Pancreas (tissue), 10 donors: ENCODE measurements around the gene CD99L2. TPM values are rescaled to one million over a fixed set of nuclear protein-coding genes. Genes with fewer than 3 reads are reported as not detected.

ENCODE experiments used
- ATAC-seq, 4 donors: fragments of 200-7000 bp; cut with Tn5 transposase; one replicate each; pipeline versions ENCODE4 v1.8.0 to v1.9.1; 2020; ENCODE audit warnings: mild to moderate bottlenecking in 4 of 4, moderate library complexity in 4 of 4
- DNase-seq, 6 donors: peaks; one replicate each; pipeline ENCODE4 v3.0.0-alpha.2; 2020
- FAIRE-seq: peaks from 2 replicates; lab custom pipeline; 2012; peaks lifted over from hg19 to GRCh38; lab: Jason Lieb, UNC
- H3K27ac ChIP-seq, 4 donors: fragments of 200-600 bp; sonication (generic); 1 replicate in 3 of 4; 2 replicates in 1 of 4; pipeline versions ENCODE4 v1.5.0 to v1.8.0; 2020
- H3K27me3 ChIP-seq, 4 donors: fragments of 200-600 bp; one replicate each; pipeline ENCODE4 v1.8.0; 2021
- H3K36me3 ChIP-seq, 3 donors: fragments of 200-600 bp; sonication (generic) in 1 of 3; one replicate each; pipeline versions ENCODE4 v1.5.0 to v1.8.0; 2020 to 2021
- H3K4me1 ChIP-seq, 3 donors: fragments of 200-600 bp; one replicate each; pipeline ENCODE4 v1.8.0; 2021
- H3K4me3 ChIP-seq, 4 donors: fragments of 200-600 bp; sonication (generic) in 2 of 4; one replicate each; pipeline versions ENCODE4 v1.5.0 to v1.8.0; 2020 to 2021
- H3K9me3 ChIP-seq, 4 donors: fragments of 200-600 bp; one replicate each; pipeline ENCODE4 v1.8.0; 2021
- WGBS, 2 donors: extraction: QIAGEN DNeasy Blood & Tissue Kit; methylation state at CpG; one replicate each; pipeline ENCODE4 v1.1.7; 2013; 5-methylcytosine and 5-hydroxymethylcytosine counted together
- intact Hi-C, 3 donors: fragments of 100-400 bp; cut with DNase I; formaldehyde crosslinking; loops; one replicate each; pipeline versions ENCODE4 v1.11.1 to v1.14.2; 2022
- polyA plus RNA-seq, 2 donors: library from polyadenylated mRNA; stranded (reverse); fragments of 200-250 nt; gene quantifications; one replicate each; pipeline ENCODE4 v1.2.3, GENCODE V29; 2013
- total RNA-seq, 6 donors: library from RNA; stranded (reverse); fragmentation: NEBNext Ultra II Directional in 4 of 6; extraction: Animal tissue kit (Norgen Biotek cat#: 25700) in 4 of 6; gene quantifications; one replicate each; pipeline versions ENCODE4 v1.2.1 to v1.2.4, GENCODE V29; 2021 to 2023
- TF ChIP-seq, protein P1 (sequence below), 4 donors: fragments of 200-600 bp; sonication (generic) in 3 of 4; IDR thresholded peaks; one replicate each; pipeline versions ENCODE4 v1.5.0 to v1.8.0; 2021; ENCODE audit warnings: antibody characterized with exemption in 4 of 4
- donor health status: healthy with polysubstance abuse.
- donor health status: DM: no; HTN: no; CAD: no; lungs with moderate emphysema.
- donor health status: DM: no; HTN: no; CAD: no.
- donor health status: control.
- donor health status: control.
- donor health status: Bipolar disorder and iron deficiency.
- donor health status: DM: yes; HTN: yes; CAD: no.
- donor health status: DM: no; HTN: no; CAD: no.
- donor health status: DM: no; HTN: no; CAD: no.
- donor health status: DM: yes; HTN: yes; CAD: no.

CD99L2 gene
- total and polyA plus RNA-seq, 8 donors = 10.4 to 25.1 (median 16.2) TPM

DNA sequence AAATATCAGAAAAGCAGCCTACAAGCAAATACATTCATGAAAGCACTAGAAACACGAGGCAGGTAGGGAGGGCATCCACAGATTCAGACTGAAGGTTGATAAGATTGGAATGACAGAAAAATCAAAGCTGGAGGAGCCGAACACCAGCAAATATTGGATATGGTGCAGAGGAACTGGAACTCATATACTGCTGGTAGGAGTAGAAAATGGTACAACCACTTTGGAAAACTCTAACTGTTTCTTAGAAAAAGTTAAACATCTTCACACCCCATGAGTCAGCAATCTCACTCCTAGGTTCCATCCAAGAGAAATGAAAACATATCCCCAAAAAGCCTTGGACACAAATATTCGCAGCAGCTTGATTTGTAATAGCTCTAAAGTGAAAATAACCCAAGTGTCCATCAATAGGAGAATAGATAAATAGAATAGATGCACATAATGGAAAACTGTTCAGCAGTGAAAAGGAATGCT is 27.1 kb downstream of the CD99L2 start:
- ATAC-seq = no peak
- no peaks in the 10 kb centered on the region for H3K27me3 ChIP-seq
- H3K27ac ChIP-seq = no peak overlapping the region
- H3K9me3 ChIP-seq = no peaks in the 10 kb centered on the region
- H3K36me3 ChIP-seq = no peaks in the 10 kb centered on the region
- FAIRE-seq = peak; percentile 29
- no peaks in the 10 kb centered on the region for H3K4me1 ChIP-seq
- intact Hi-C loops = no loop called here
- no peak overlapping the region for H3K4me3 ChIP-seq
- 37 to 64% methylated on average over 3 of the region's 3 CpGs for WGBS, 2 donors
- no peak for DNase-seq
- TF ChIP-seq, protein P1, sequence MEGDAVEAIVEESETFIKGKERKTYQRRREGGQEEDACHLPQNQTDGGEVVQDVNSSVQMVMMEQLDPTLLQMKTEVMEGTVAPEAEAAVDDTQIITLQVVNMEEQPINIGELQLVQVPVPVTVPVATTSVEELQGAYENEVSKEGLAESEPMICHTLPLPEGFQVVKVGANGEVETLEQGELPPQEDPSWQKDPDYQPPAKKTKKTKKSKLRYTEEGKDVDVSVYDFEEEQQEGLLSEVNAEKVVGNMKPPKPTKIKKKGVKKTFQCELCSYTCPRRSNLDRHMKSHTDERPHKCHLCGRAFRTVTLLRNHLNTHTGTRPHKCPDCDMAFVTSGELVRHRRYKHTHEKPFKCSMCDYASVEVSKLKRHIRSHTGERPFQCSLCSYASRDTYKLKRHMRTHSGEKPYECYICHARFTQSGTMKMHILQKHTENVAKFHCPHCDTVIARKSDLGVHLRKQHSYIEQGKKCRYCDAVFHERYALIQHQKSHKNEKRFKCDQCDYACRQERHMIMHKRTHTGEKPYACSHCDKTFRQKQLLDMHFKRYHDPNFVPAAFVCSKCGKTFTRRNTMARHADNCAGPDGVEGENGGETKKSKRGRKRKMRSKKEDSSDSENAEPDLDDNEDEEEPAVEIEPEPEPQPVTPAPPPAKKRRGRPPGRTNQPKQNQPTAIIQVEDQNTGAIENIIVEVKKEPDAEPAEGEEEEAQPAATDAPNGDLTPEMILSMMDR (IDR thresholded peaks at IDR 0.05) = no peak

DNA sequence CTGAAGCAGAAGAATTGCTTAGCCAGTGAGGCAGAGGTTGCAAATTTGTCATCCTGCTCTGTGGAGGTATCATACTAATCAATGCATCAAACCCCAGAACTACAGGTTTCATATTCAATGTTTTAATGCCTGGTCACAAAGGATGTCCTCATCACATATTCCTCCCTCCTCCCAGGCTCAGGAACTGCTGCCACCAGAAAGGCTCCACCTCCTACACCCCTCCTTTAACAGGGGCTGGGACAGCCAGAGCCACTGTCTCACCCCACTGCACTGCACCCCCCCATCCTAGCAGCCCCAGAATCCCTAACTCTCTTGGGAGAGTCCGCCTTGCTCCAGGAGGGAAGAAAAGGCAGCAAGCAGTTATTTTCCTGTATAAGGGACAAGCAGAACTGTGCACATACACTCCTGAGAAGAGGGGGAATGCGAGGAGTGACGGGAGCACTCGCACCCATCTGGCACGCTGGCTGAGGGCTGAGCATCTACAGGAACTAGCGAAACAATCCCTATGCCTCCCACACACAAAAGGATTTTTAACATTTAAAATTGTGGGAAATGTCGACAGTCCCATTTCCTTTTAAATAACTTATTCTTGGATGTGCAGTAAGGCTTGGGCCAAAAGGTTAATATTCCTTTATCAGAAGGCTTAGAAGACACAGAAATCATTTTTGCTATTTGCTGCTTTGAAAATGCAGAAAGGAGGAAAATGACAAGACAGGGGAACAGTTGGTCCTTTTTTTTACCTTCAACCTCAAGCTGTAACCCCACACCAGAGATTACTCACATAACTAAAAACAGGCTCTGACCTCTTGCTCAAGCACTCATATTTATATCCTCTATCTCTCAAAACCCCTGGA is 27.8 kb downstream of the CD99L2 start:
- DNase-seq (no peak), FAIRE-seq (no peak), ATAC-seq (no peak)
- Histone ChIP-seq H3K36me3 (no peaks in the 10 kb centered on the region), H3K27me3 (no peaks in the 10 kb centered on the region), H3K4me1 (no peaks in the 10 kb centered on the region), H3K9me3 (no peaks in the 10 kb centered on the region), H3K27ac (no peak overlapping the region), H3K4me3 (no peak overlapping the region)
- intact Hi-C loops = no loop called here
- WGBS, 2 donors = 66 to 88% methylated on average over 7 of the region's 7 CpGs
- TF ChIP-seq, protein P1 (IDR thresholded peaks at IDR 0.05) = no peak

- ATAC-seq (no peak), DNase-seq (no peak), FAIRE-seq (no peak)
- no peaks in the 10 kb centered on the region for H3K9me3 ChIP-seq
- no peak overlapping the region for H3K4me3 ChIP-seq
- no peaks in the 10 kb centered on the region for H3K27me3 ChIP-seq
- no peak overlapping the region for H3K27ac ChIP-seq
- WGBS, 2 donors = 69 to 84% methylated on average over 4 of the region's 4 CpGs
- no peaks in the 10 kb centered on the region for H3K4me1 ChIP-seq
- intact Hi-C loops = no loop called here
- H3K36me3 ChIP-seq = no peaks in the 10 kb centered on the region
- TF ChIP-seq, protein P1 (IDR thresholded peaks at IDR 0.05) = no peak
These were observed 28.4 kb downstream of the CD99L2 start for GRCh38 chrX:150870029-150870428.

DNA sequence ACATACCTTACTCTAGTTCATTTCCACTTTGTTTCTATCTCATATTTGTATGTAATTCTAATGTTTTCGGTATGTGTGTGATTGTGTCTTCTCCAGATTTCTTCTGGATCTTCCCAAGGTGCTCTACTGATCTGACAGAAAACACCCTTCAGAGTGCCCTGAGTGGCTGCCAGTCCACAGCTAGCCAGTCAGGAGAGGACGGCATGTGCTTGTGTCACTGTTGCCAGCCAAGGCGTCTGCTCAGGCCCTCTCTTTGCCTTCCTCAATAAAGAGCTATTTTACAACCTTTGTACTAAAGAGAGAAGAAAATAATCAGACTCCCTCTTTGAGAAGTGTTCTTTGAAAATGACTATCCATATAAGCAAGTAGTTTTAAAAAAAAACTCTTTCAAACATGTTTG is 29.0 kb downstream of the CD99L2 start:
- intact Hi-C loops = no loop called here
- Histone ChIP-seq H3K9me3 (no peaks in the 10 kb centered on the region), H3K27ac (no peak overlapping the region), H3K36me3 (no peaks in the 10 kb centered on the region), H3K4me1 (no peaks in the 10 kb centered on the region), H3K4me3 (no peak overlapping the region), H3K27me3 (no peaks in the 10 kb centered on the region)
- ATAC-seq = peak in 1 of 4 donors; percentile 30
- TF ChIP-seq, protein P1 (IDR thresholded peaks at IDR 0.05) = no peak
- DNase-seq = no peak
- no peak for FAIRE-seq
- 64 to 78% methylated on average over 3 of the region's 3 CpGs for WGBS, 2 donors

- intact Hi-C loops = no loop called here
- DNase-seq (no peak), ATAC-seq (no peak), FAIRE-seq (no peak)
- TF ChIP-seq, protein P1 (IDR thresholded peaks at IDR 0.05) = no peak
- Histone ChIP-seq H3K4me3 (no peak overlapping the region), H3K27ac (no peak overlapping the region), H3K27me3 (no peaks in the 10 kb centered on the region), H3K9me3 (no peaks in the 10 kb centered on the region), H3K36me3 (no peaks in the 10 kb centered on the region), H3K4me1 (no peaks in the 10 kb centered on the region)
- WGBS, 2 donors = 43 to 69% methylated on average over 2 of the region's 2 CpGs
These were observed 29.8 kb downstream of the CD99L2 start for GRCh38 chrX:150868625-150869024.
